VCaP (cell line): ENCODE measurements around the gene WHAMM.

Experiments
- H3K27ac ChIP-seq: fragments of 450-650 bp; 2 replicates; pipeline ENCODE4 v1.5.1; 2017
- CTCF ChIP-seq: fragments of 450-650 bp; conservative IDR thresholded peaks from 2 replicates; pipeline ENCODE4 v1.5.1; 2017; ENCODE audit warnings: mild to moderate bottlenecking, moderate library complexity

WHAMM gene

GRCh38 chr15:82768414-82769054, 40.9 kb upstream of the WHAMM start:
- no peak overlapping the region for H3K27ac ChIP-seq
- no peak for TF ChIP-seq CTCF

- no peak overlapping the region for H3K27ac ChIP-seq
- TF ChIP-seq CTCF: no peak
Measured at GRCh38 chr15:82771789-82772607, 37.4 kb upstream of the WHAMM start.

GRCh38 chr15:82774496-82774895, 34.9 kb upstream of the WHAMM start:
- TF ChIP-seq CTCF: no peak
- H3K27ac ChIP-seq: no peak overlapping the region

- TF ChIP-seq CTCF: no peak
- H3K27ac ChIP-seq: no peak overlapping the region
Measured at GRCh38 chr15:82778755-82779154, 30.7 kb upstream of the WHAMM start.

GRCh38 chr15:82781349-82781748, 28.1 kb upstream of the WHAMM start:
- no peak overlapping the region for H3K27ac ChIP-seq
- TF ChIP-seq CTCF: no peak

- TF ChIP-seq CTCF: no peak
- no peak overlapping the region for H3K27ac ChIP-seq
Measured at GRCh38 chr15:82788496-82788895, 20.9 kb upstream of the WHAMM start.

- no peak for TF ChIP-seq CTCF
- H3K27ac ChIP-seq: peak overlapping the region; percentile 54
Measured at GRCh38 chr15:82789491-82789890, 19.9 kb upstream of the WHAMM start.
